ENCODE data around the gene IPO5. TPM values are rescaled to one million over a fixed set of nuclear protein-coding genes. Genes with fewer than 3 reads are reported as not detected.

Gene IPO5
- total and polyA plus RNA-seq, 2 donors from 2014 or later: 32.2 to 92.0 TPM

GRCh38 chr13:97932647-97933046 lies 20.8 kb upstream of the IPO5 start:
- Histone ChIP-seq H3K9ac (ENCODE audit: low read length in 3 of 3) (no peak overlapping the region), H3K4me1 (ENCODE audit: control insufficient read depth in 2 of 3, insufficient read depth in 2 of 3, low read depth in 1 of 3, low read length in 3 of 3) (no peaks in the 10 kb centered on the region), H3K27me3 (ENCODE audit: control insufficient read depth, insufficient read depth, low read length) (no peaks in the 10 kb centered on the region), H3K27ac (ENCODE audit: low read depth in 2 of 2, low read length in 2 of 2) (no peak overlapping the region), H3K4me3 (ENCODE audit: low read length in 3 of 3) (no peak overlapping the region), H3K36me3 (ENCODE audit: control insufficient read depth in 2 of 3, insufficient read depth in 3 of 3, low read length in 3 of 3) (no peaks in the 10 kb centered on the region), H3K9me3 (ENCODE audit: control insufficient read depth in 2 of 3, insufficient read depth in 1 of 3, low read length in 3 of 3) (no peaks in the 10 kb centered on the region)
- DNase-seq: no peak
- FAIRE-seq: no peak
- intact Hi-C loops (cut with DNase I): no loop called here
- TF ChIP-seq CTCF (IDR thresholded peaks at IDR 0.05; ENCODE audit: borderline replicate concordance, extremely low read depth, insufficient read depth): no peak

- Histone ChIP-seq H3K27ac (ENCODE audit: low read depth in 2 of 2, low read length in 2 of 2) (no peak overlapping the region), H3K36me3 (ENCODE audit: control insufficient read depth in 2 of 3, insufficient read depth in 3 of 3, low read length in 3 of 3) (no peaks in the 10 kb centered on the region), H3K4me3 (ENCODE audit: low read length in 3 of 3) (no peak overlapping the region), H3K9me3 (ENCODE audit: control insufficient read depth in 2 of 3, insufficient read depth in 1 of 3, low read length in 3 of 3) (no peaks in the 10 kb centered on the region), H3K27me3 (ENCODE audit: control insufficient read depth, insufficient read depth, low read length) (no peaks in the 10 kb centered on the region), H3K4me1 (ENCODE audit: control insufficient read depth in 2 of 3, insufficient read depth in 2 of 3, low read depth in 1 of 3, low read length in 3 of 3) (no peaks in the 10 kb centered on the region), H3K9ac (ENCODE audit: low read length in 3 of 3) (no peak overlapping the region)
- no peak for TF ChIP-seq CTCF (IDR thresholded peaks at IDR 0.05; ENCODE audit: borderline replicate concordance, extremely low read depth, insufficient read depth)
- intact Hi-C loops (cut with DNase I): no loop called here
- DNase-seq: no peak
- no peak for FAIRE-seq
Observed at GRCh38 chr13:97933776-97934175, 19.7 kb upstream of the IPO5 start.

- Histone ChIP-seq H3K27me3 (ENCODE audit: control insufficient read depth, insufficient read depth, low read length) (no peaks in the 10 kb centered on the region), H3K4me3 (ENCODE audit: low read length in 3 of 3) (no peak overlapping the region), H3K36me3 (ENCODE audit: control insufficient read depth in 2 of 3, insufficient read depth in 3 of 3, low read length in 3 of 3) (no peaks in the 10 kb centered on the region), H3K9me3 (ENCODE audit: control insufficient read depth in 2 of 3, insufficient read depth in 1 of 3, low read length in 3 of 3) (no peaks in the 10 kb centered on the region), H3K4me1 (ENCODE audit: control insufficient read depth in 2 of 3, insufficient read depth in 2 of 3, low read depth in 1 of 3, low read length in 3 of 3) (no peaks in the 10 kb centered on the region), H3K27ac (ENCODE audit: low read depth in 2 of 2, low read length in 2 of 2) (no peak overlapping the region), H3K9ac (ENCODE audit: low read length in 3 of 3) (no peak overlapping the region)
- intact Hi-C loops (cut with DNase I): no loop called here
- DNase-seq: no peak
- FAIRE-seq: no peak
- TF ChIP-seq CTCF (IDR thresholded peaks at IDR 0.05; ENCODE audit: borderline replicate concordance, extremely low read depth, insufficient read depth): no peak
Observed at GRCh38 chr13:97934590-97934989, 18.9 kb upstream of the IPO5 start.

- Histone ChIP-seq H3K36me3 (ENCODE audit: control insufficient read depth in 2 of 3, insufficient read depth in 3 of 3, low read length in 3 of 3) (no peaks in the 10 kb centered on the region), H3K27me3 (ENCODE audit: control insufficient read depth, insufficient read depth, low read length) (no peaks in the 10 kb centered on the region), H3K4me3 (ENCODE audit: low read length in 3 of 3) (no peak overlapping the region), H3K9me3 (ENCODE audit: control insufficient read depth in 2 of 3, insufficient read depth in 1 of 3, low read length in 3 of 3) (no peaks in the 10 kb centered on the region), H3K27ac (ENCODE audit: low read depth in 2 of 2, low read length in 2 of 2) (no peak overlapping the region), H3K9ac (ENCODE audit: low read length in 3 of 3) (no peak overlapping the region), H3K4me1 (ENCODE audit: control insufficient read depth in 2 of 3, insufficient read depth in 2 of 3, low read depth in 1 of 3, low read length in 3 of 3) (no peaks in the 10 kb centered on the region)
- TF ChIP-seq CTCF (IDR thresholded peaks at IDR 0.05; ENCODE audit: borderline replicate concordance, extremely low read depth, insufficient read depth): no peak
- DNase-seq (no peak), FAIRE-seq (no peak)
- intact Hi-C loops (cut with DNase I): no loop called here
Observed at GRCh38 chr13:97935071-97935470, 18.4 kb upstream of the IPO5 start.
